ENCODE results near the gene IGFBP4. TPM values are rescaled to one million over a fixed set of nuclear protein-coding genes. Genes with fewer than 3 reads are reported as not detected.

Gene IGFBP4
- total and polyA plus RNA-seq, 10 of the 15 experiments (the other 5 are each of a cell fraction or from before 2014, with no cell fraction given): 2.4 to 22.3 (median 6.6) TPM

DNA sequence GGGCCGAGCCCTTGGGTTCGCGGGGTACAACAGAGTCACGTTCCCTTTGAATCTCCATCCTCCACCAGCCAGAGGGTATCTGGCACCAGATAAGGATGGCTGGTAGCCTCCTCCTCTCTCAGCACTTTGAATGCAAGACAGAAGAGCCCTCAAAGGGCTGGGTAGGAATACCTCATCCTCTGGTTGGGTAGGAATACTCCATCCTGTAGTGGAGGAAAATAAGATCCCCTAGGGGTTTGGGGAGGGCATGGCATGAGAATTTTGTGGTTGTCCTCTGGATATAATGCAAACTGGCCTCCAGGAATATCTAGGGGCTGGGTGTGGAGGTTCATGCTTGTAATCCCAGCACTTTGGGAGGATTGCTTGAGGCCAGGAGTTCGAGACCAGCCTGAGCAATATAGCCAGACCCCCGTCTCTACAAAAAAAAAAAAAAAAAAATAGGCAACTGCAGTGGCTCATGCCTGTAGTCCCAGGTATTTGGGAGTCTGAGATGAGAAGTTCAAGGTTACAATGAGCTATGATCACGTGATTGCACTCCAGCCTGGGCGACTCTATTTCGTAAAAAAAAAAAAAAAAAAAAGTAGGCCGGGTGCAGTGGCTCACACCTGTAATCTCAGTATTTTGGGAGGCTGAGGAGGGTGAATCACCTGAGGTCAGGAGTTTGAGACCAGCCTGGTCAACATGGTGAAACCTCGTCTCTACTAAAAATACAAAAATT lies 2.7 kb downstream of the IGFBP4 start:
- RAD21 ChIA-PET (ENCODE audit: unreplicated experiment): interaction anchor here (1.0 to 16.1 kb wide), 4 partner anchors 10 to 96 kb away, joined by 3 to 175 read pairs (median 4); partner anchors contain the start of gene TOP2A
- peaks cover 0 to 13% of the 10 kb centered on the region in 2 experiments; a peak in 1 of 4 replicates for H3K27me3 ChIP-seq (replicated peaks in 1 of 2; ENCODE audit: control insufficient read depth in 2 of 2, insufficient read depth in 2 of 2, low read length in 1 of 2)
- TF ChIP-seq RAD51 (IDR thresholded peaks at IDR 0.05): peak; percentile 47; the same call in 1 of the 2 replicates
- TF ChIP-seq SRF (IDR thresholded peaks at IDR 0.05; ENCODE audit: low read depth in 2 of 2, low read length in 2 of 2): no peak
- no peak overlapping the region for H3K27ac ChIP-seq (ENCODE audit: control insufficient read depth, insufficient read depth)
- H3K9ac ChIP-seq (ENCODE audit: control insufficient read depth, insufficient read depth, low read length): no peak overlapping the region
- H4K20me1 ChIP-seq (ENCODE audit: control insufficient read depth, insufficient read depth): no peaks in the 10 kb centered on the region
- H3K79me2 ChIP-seq (ENCODE audit: control insufficient read depth, insufficient read depth, low read length): no peaks in the 10 kb centered on the region
- H3K9me3 ChIP-seq (replicated peaks; ENCODE audit: control insufficient read depth, insufficient read depth, low read length): no peaks in the 10 kb centered on the region
- no peak for ATAC-seq
- no TSS peak for BruUV-seq (replicated peaks)
- intact Hi-C loops (cut with micrococcal nuclease; ENCODE audit: unreplicated experiment): no loop called here
- SMC1A ChIA-PET (ENCODE audit: uncharacterized antibody, unreplicated experiment): interaction anchor here (1.0 to 2.6 kb wide), 3 partner anchors 86 to 90 kb away, joined by 3 to 27 read pairs (median 4); no protein-coding TSS in a partner anchor
- H3K36me3 ChIP-seq (ENCODE audit: control insufficient read depth in 2 of 2, insufficient read depth in 2 of 2, low read length in 1 of 2): no peaks in the 10 kb centered on the region
- DNase-seq (ENCODE audit: low read depth, low spot score): no peak
- in situ Hi-C loops (cut with MboI): loop anchor here (25.0 kb wide), 1 partner anchor 91 kb away; no protein-coding TSS in a partner anchor
- 83% methylated on average over 8 of the region's 11 CpGs for WGBS (ENCODE audit: insufficient coverage, insufficient replicate concordance, low lambda C conversion rate, missing lambda C conversion rate)
- POLR2A ChIA-PET: interaction anchor here (0.6 to 1.7 kb wide), 4 partner anchors 11 to 86 kb away, joined by 3 to 4 read pairs (median 4); no protein-coding TSS in a partner anchor
- no peak for FAIRE-seq
- no peak overlapping the region for H2AFZ ChIP-seq (ENCODE audit: control insufficient read depth, low read depth, low read length)
- CTCF ChIA-PET: interaction anchor here (0.6 to 16.0 kb wide), 9 partner anchors 28 to 206 kb away, joined by 3 to 289 read pairs (median 4); partner anchors contain the start of gene TOP2A
- H3K4me2 ChIP-seq (ENCODE audit: control insufficient read depth, insufficient read depth): no peak overlapping the region
- H3K4me3 ChIP-seq: no peak overlapping the region
- H3K4me1 ChIP-seq (ENCODE audit: control insufficient read depth, insufficient read depth, low read length): peaks cover 19% of the 10 kb centered on the region

DNA sequence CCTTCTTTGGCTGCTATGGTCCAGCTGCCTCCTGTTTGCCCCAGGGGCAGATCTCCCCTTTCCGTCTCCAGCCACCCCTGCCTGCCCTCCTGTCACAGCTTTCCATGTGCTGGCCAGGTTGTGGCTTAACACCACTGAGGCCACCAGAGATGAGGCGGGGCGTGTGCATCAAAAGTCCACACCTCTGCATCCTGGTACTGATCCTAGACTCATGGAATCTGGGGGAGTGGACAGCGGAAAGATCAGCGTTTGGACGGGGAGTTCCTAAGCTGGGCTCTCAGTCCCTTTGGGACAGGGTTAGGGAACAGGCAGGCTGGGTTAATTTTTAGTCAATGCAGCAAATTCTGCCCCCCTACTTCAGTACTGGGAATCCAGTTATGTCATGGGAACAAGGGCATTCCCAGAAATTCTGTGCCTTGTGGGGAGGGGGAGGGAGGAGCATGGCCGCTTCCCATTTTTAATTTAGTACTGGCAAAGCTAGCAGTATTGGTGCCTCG lies 3.9 kb downstream of the IGFBP4 start:
- WGBS (ENCODE audit: insufficient coverage, insufficient replicate concordance, low lambda C conversion rate, missing lambda C conversion rate): 50% methylated on average over 8 of the region's 8 CpGs
- DNase-seq (ENCODE audit: low read depth, low spot score): no peak
- Histone ChIP-seq H3K27ac (ENCODE audit: control insufficient read depth, insufficient read depth) (no peak overlapping the region), H3K4me3 (no peak overlapping the region), H2AFZ (ENCODE audit: control insufficient read depth, low read depth, low read length) (no peak overlapping the region), H3K27me3 (replicated peaks in 1 of 2; ENCODE audit: control insufficient read depth in 2 of 2, insufficient read depth in 2 of 2, low read length in 1 of 2) (peaks cover 0 to 13% of the 10 kb centered on the region in 2 experiments; a peak in 1 of 4 replicates), H3K79me2 (ENCODE audit: control insufficient read depth, insufficient read depth, low read length) (no peaks in the 10 kb centered on the region), H3K4me1 (ENCODE audit: control insufficient read depth, insufficient read depth, low read length) (peaks cover 19% of the 10 kb centered on the region), H3K9ac (ENCODE audit: control insufficient read depth, insufficient read depth, low read length) (no peak overlapping the region), H3K9me3 (replicated peaks; ENCODE audit: control insufficient read depth, insufficient read depth, low read length) (no peaks in the 10 kb centered on the region), H3K36me3 (ENCODE audit: control insufficient read depth in 2 of 2, insufficient read depth in 2 of 2, low read length in 1 of 2) (no peaks in the 10 kb centered on the region), H4K20me1 (ENCODE audit: control insufficient read depth, insufficient read depth) (no peaks in the 10 kb centered on the region), H3K4me2 (ENCODE audit: control insufficient read depth, insufficient read depth) (no peak overlapping the region)
- in situ Hi-C loops (cut with MboI): loop anchor here (25.0 kb wide), 1 partner anchor 90 kb away; no protein-coding TSS in a partner anchor
- SMC1A ChIA-PET (ENCODE audit: uncharacterized antibody, unreplicated experiment): interaction anchor here (0.6 to 3.1 kb wide), 11 partner anchors 24 to 158 kb away, joined by 3 to 14 read pairs (median 4); no protein-coding TSS in a partner anchor
- intact Hi-C loops (cut with micrococcal nuclease; ENCODE audit: unreplicated experiment): no loop called here
- RAD21 ChIA-PET (ENCODE audit: unreplicated experiment): interaction anchor here (1.5 to 16.1 kb wide), 4 partner anchors 29 to 114 kb away, joined by 3 to 175 read pairs (median 8); no protein-coding TSS in a partner anchor
- BruUV-seq (replicated peaks): no TSS peak
- no peak for FAIRE-seq
- no peak for ATAC-seq
- POLR2A ChIA-PET: interaction anchor here (0.7 to 1.8 kb wide), 4 partner anchors 9 to 178 kb away, joined by 3 to 5 read pairs (median 4); no protein-coding TSS in a partner anchor
- CTCF ChIA-PET: interaction anchor here (0.6 to 16.0 kb wide), 15 partner anchors 9 to 194 kb away, joined by 3 to 289 read pairs (median 3); partner anchors contain the start of genes GJD3 and TOP2A
- TF ChIP-seq, protein P1, sequence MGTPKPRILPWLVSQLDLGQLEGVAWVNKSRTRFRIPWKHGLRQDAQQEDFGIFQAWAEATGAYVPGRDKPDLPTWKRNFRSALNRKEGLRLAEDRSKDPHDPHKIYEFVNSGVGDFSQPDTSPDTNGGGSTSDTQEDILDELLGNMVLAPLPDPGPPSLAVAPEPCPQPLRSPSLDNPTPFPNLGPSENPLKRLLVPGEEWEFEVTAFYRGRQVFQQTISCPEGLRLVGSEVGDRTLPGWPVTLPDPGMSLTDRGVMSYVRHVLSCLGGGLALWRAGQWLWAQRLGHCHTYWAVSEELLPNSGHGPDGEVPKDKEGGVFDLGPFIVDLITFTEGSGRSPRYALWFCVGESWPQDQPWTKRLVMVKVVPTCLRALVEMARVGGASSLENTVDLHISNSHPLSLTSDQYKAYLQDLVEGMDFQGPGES (IDR thresholded peaks at IDR 0.05): no peak
- TF ChIP-seq, protein P2, sequence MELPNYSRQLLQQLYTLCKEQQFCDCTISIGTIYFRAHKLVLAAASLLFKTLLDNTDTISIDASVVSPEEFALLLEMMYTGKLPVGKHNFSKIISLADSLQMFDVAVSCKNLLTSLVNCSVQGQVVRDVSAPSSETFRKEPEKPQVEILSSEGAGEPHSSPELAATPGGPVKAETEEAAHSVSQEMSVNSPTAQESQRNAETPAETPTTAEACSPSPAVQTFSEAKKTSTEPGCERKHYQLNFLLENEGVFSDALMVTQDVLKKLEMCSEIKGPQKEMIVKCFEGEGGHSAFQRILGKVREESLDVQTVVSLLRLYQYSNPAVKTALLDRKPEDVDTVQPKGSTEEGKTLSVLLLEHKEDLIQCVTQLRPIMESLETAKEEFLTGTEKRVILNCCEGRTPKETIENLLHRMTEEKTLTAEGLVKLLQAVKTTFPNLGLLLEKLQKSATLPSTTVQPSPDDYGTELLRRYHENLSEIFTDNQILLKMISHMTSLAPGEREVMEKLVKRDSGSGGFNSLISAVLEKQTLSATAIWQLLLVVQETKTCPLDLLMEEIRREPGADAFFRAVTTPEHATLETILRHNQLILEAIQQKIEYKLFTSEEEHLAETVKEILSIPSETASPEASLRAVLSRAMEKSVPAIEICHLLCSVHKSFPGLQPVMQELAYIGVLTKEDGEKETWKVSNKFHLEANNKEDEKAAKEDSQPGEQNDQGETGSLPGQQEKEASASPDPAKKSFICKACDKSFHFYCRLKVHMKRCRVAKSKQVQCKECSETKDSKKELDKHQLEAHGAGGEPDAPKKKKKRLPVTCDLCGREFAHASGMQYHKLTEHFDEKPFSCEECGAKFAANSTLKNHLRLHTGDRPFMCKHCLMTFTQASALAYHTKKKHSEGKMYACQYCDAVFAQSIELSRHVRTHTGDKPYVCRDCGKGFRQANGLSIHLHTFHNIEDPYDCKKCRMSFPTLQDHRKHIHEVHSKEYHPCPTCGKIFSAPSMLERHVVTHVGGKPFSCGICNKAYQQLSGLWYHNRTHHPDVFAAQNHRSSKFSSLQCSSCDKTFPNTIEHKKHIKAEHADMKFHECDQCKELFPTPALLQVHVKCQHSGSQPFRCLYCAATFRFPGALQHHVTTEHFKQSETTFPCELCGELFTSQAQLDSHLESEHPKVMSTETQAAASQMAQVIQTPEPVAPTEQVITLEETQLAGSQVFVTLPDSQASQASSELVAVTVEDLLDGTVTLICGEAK (IDR thresholded peaks at IDR 0.05; ENCODE audit: borderline replicate concordance): no peak
